SK-N-SH (cell line): ENCODE results near the gene NRDE2. TPM values are rescaled to one million over a fixed set of nuclear protein-coding genes. Genes with fewer than 3 reads are reported as not detected.

Source experiments
- CTCF ChIA-PET: fragments of 300-600, 350-600 bp; formaldehyde crosslinking; extraction: SDS; loops from one replicate; lab custom pipeline; 2021; lab: Yijun Ruan, JAX
- POLR2A ChIA-PET: fragments of 350-600 bp; sonication (Branson Sonifier 250); formaldehyde crosslinking; extraction: SDS; loops from one replicate; lab custom pipeline; 2020; ENCODE audit warnings: antibody characterized with exemption, inconsistent platforms; lab: Yijun Ruan, JAX
- DNase-seq: peaks from one replicate; pipeline ENCODE4 v3.0.0; 2012
- H2AFZ ChIP-seq: fragments of 200-600 bp; sonication (generic); 2 replicates; pipeline ENCODE4 v1.8.1; 2016; ENCODE audit warnings: antibody characterized with exemption, mild to moderate bottlenecking, low read depth
- H3F3A ChIP-seq: fragments of 200-600 bp; sonication (generic); replicated peaks from 2 replicates; pipeline ENCODE3; 2016; ENCODE audit warnings: antibody characterized with exemption, mild to moderate bottlenecking; ENCODE audit not compliant: insufficient read depth
- H3K27ac ChIP-seq, 2 experiments: fragments of 200-500 bp in 1 of 2; fragments of 200-600 bp in 1 of 2; sonication (Bioruptor generic) in 1 of 2; sonication (generic), shearing (Covaris generic) in 1 of 2; 2 replicates each; pipeline versions ENCODE4 v1.5.1 to v1.6.1; 2014 to 2016; ENCODE audit warnings: low read depth in 2 of 2, inconsistent platforms in 1 of 2, low read length in 1 of 2, mild to moderate bottlenecking in 1 of 2, mixed read lengths in 1 of 2
- H3K27me3 ChIP-seq: fragments of 200-600 bp; sonication (generic), shearing (Covaris generic); 2 replicates; pipeline ENCODE4 v1.6.1; 2016; ENCODE audit warnings: mixed run types; ENCODE audit not compliant: insufficient read depth
- H3K36me3 ChIP-seq, 2 experiments: fragments of 200-500 bp in 1 of 2; fragments of 200-600 bp in 1 of 2; sonication (Bioruptor generic) in 1 of 2; sonication (generic) in 1 of 2; replicated peaks in 1 of 2; 2 replicates each; pipeline versions ENCODE3 to v1.5.1; 2014 to 2016; ENCODE audit warnings: low read length in 1 of 2, mild to moderate bottlenecking in 1 of 2; ENCODE audit not compliant: insufficient read depth in 2 of 2, control insufficient read depth in 1 of 2
- H3K4me1 ChIP-seq, 2 experiments: fragments of 200-500 bp in 1 of 2; fragments of 200-600 bp in 1 of 2; sonication (Bioruptor generic) in 1 of 2; sonication (generic), shearing (Covaris generic) in 1 of 2; 2 replicates each; pipeline versions ENCODE4 v1.5.1 to v1.6.1; 2014 to 2016; ENCODE audit warnings: low read depth in 1 of 2, low read length in 1 of 2, mixed run types in 1 of 2; ENCODE audit not compliant: insufficient read depth in 2 of 2, control insufficient read depth in 1 of 2
- H3K4me2 ChIP-seq: fragments of 200-600 bp; sonication (generic), shearing (Covaris generic); 2 replicates; pipeline ENCODE4 v1.6.1; 2017; ENCODE audit warnings: mixed run types
- H3K4me3 ChIP-seq, 2 experiments: fragments of 200-500 bp in 1 of 2; fragments of 200-600 bp in 1 of 2; sonication (Bioruptor generic) in 1 of 2; sonication (generic), shearing (Covaris generic) in 1 of 2; 2 replicates each; pipeline versions ENCODE4 v1.5.1 to v1.8.1; 2014 to 2016; ENCODE audit warnings: low read depth in 2 of 2, inconsistent platforms in 1 of 2, low read length in 1 of 2, mild to moderate bottlenecking in 1 of 2, mixed read lengths in 1 of 2, moderate library complexity in 1 of 2
- H3K79me2 ChIP-seq: fragments of 200-600 bp; sonication (generic); 2 replicates; pipeline ENCODE4 v1.8.1; 2017; ENCODE audit warnings: mild to moderate bottlenecking; ENCODE audit not compliant: insufficient read depth
- H3K9ac ChIP-seq: fragments of 200-600 bp; sonication (generic); 2 replicates; pipeline ENCODE4 v1.6.1; 2017; ENCODE audit warnings: mixed run types
- H3K9me2 ChIP-seq: fragments of 200-600 bp; sonication (generic); 2 replicates; pipeline ENCODE4 v1.6.1; 2017; ENCODE audit warnings: mixed run types
- H3K9me3 ChIP-seq: fragments of 200-600 bp; sonication (generic); 2 replicates; pipeline ENCODE4 v1.6.1; 2017; ENCODE audit warnings: mixed run types, mild to moderate bottlenecking, moderate library complexity
- H4K20me1 ChIP-seq: fragments of 200-600 bp; sonication (generic); 2 replicates; pipeline ENCODE4 v1.6.1; 2017; ENCODE audit warnings: mild to moderate bottlenecking, mixed run types; ENCODE audit not compliant: insufficient read depth
- ELF1 ChIP-seq: IDR thresholded peaks from 2 replicates; pipeline ENCODE4 v1.4.0; 2012
- GATA2 ChIP-seq: sonication (generic); formaldehyde crosslinking; IDR thresholded peaks from 2 replicates; pipeline ENCODE4 v1.5.0; 2020; ENCODE audit warnings: mild to moderate bottlenecking, missing genetic modification reagents
- JUND ChIP-seq: IDR thresholded peaks from 2 replicates; pipeline ENCODE4 v1.4.0; 2012
- MEF2A ChIP-seq: IDR thresholded peaks from 2 replicates; pipeline ENCODE4 v1.4.0; 2012; ENCODE audit warnings: low read depth, borderline replicate concordance
- NFIC ChIP-seq: IDR thresholded peaks from 2 replicates; pipeline ENCODE4 v1.4.0; 2012; ENCODE audit warnings: borderline replicate concordance
- NRF1 ChIP-seq: IDR thresholded peaks from 2 replicates; pipeline ENCODE4 v1.6.1; 2012; ENCODE audit warnings: low read depth, mild to moderate bottlenecking, low read length
- POLR2AphosphoS5 ChIP-seq: IDR thresholded peaks from 2 replicates; pipeline ENCODE4 v1.6.1; 2012; ENCODE audit warnings: low read depth, low read length
- RAD21 ChIP-seq: IDR thresholded peaks from 2 replicates; pipeline ENCODE4 v1.6.1; 2012; ENCODE audit warnings: mild to moderate bottlenecking, low read length
- SIN3A ChIP-seq: IDR thresholded peaks from 2 replicates; pipeline ENCODE4 v1.6.1; 2012; ENCODE audit warnings: low read depth, mild to moderate bottlenecking, low read length, moderate library complexity, borderline replicate concordance
- SMC3 ChIP-seq: IDR thresholded peaks from 2 replicates; pipeline ENCODE4 v1.6.1; 2012; ENCODE audit warnings: low read depth, low read length, improper control_type of control experiment
- TAF1 ChIP-seq: IDR thresholded peaks from 2 replicates; pipeline ENCODE4 v1.6.1; 2012; ENCODE audit warnings: low read depth, mild to moderate bottlenecking, low read length, moderate library complexity, borderline replicate concordance
- TEAD4 ChIP-seq: IDR thresholded peaks from 2 replicates; pipeline ENCODE4 v1.4.0; 2012; ENCODE audit warnings: mild to moderate bottlenecking, borderline replicate concordance; ENCODE audit not compliant: insufficient read depth
- WGBS: methylation state at CpG from one replicate; pipeline ENCODE4 v1.1.6; 2017; ENCODE audit warnings: low lambda C conversion rate; 5-methylcytosine and 5-hydroxymethylcytosine counted together
- polyA plus RNA-seq, 3 experiments: library from polyadenylated mRNA; depleted of rRNA; stranded (reverse); fragments of >200 nt; gene quantifications; 2 replicates each; pipeline ENCODE4 v1.2.3, GENCODE V29; 2012
- TF ChIP-seq, protein P1 (sequence below): IDR thresholded peaks from 2 replicates; pipeline ENCODE4; 2012
- TF ChIP-seq, protein P2 (sequence below): fragments of 200-600 bp; sonication (generic); IDR thresholded peaks from 2 replicates; pipeline ENCODE4 v1.6.1; 2017; ENCODE audit warnings: antibody characterized with exemption, mild to moderate bottlenecking, moderate library complexity
- TF ChIP-seq, protein P3 (sequence below): IDR thresholded peaks from 2 replicates; pipeline ENCODE4 v1.4.0; 2012; ENCODE audit warnings: low read depth, borderline replicate concordance
- TF ChIP-seq, protein P4 (sequence below): fragments of 150-350 bp; IDR thresholded peaks from 2 replicates; pipeline ENCODE4 v1.6.1; 2017; ENCODE audit warnings: antibody characterized with exemption, low read length, low read depth, borderline replicate concordance
- TF ChIP-seq, protein P5 (sequence below): IDR thresholded peaks from 2 replicates; pipeline ENCODE4 v1.6.1; 2012; ENCODE audit warnings: mild to moderate bottlenecking, low read depth, low read length, moderate library complexity
- TF ChIP-seq, protein P6 (sequence below): IDR thresholded peaks from 2 replicates; pipeline ENCODE4 v1.4.0; 2012; ENCODE audit warnings: low read depth

NRDE2 gene
- polyA plus RNA-seq, 1 of the 3 experiments (the other 2 are of a cell fraction), result 11.3 TPM

DNA sequence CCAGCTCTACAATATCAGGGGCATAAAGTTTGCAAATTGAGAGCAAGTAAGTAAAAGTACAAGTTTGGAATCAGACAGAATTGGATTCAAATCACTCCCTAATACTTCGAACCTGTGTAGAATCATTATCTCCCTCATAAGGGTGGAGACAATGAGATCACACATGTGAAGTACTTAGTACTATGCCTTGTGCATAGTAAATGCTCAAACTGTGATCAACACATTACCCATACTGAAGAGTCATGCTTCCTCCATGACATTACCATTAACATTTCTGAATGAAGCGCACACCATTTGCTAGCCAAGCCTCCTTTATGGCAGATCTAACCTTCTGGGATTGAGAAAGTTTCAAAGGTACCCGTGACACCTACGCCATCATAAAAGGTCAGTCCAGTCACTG, 26.6 kb upstream of the NRDE2 start:
- Histone ChIP-seq H3K4me3 (no peak overlapping the region), H3K9me2 (no peaks in the 10 kb centered on the region), H3K36me3 (no peaks in the 10 kb centered on the region), H3K27ac (no peak overlapping the region), H3K4me1 (peaks cover 0 to 8% of the 10 kb centered on the region in 2 experiments; a peak in 1 of 4 replicates), H3K79me2 (no peaks in the 10 kb centered on the region), H4K20me1 (no peaks in the 10 kb centered on the region), H2AFZ (no peak overlapping the region), H3K9me3 (no peaks in the 10 kb centered on the region), H3K9ac (no peak overlapping the region), H3K27me3 (no peaks in the 10 kb centered on the region; the same call in 1 of the 2 replicates), H3F3A (no peaks in the 10 kb centered on the region), H3K4me2 (no peak overlapping the region)
- DNase-seq, result no peak
- TF ChIP-seq TAF1 (no peak), ELF1 (no peak)
- TF ChIP-seq, protein P1, sequence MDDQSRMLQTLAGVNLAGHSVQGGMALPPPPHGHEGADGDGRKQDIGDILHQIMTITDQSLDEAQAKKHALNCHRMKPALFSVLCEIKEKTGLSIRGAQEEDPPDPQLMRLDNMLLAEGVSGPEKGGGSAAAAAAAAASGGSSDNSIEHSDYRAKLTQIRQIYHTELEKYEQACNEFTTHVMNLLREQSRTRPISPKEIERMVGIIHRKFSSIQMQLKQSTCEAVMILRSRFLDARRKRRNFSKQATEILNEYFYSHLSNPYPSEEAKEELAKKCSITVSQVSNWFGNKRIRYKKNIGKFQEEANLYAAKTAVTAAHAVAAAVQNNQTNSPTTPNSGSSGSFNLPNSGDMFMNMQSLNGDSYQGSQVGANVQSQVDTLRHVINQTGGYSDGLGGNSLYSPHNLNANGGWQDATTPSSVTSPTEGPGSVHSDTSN, result no peak
- CTCF ChIA-PET, result interaction anchor here (1.3 kb wide), 1 partner anchor 11 kb away, joined by 3 read pairs; no protein-coding TSS in a partner anchor
- 42% methylated on average over 4 of the region's 4 CpGs for WGBS
- POLR2A ChIA-PET, result no interaction called here

DNA sequence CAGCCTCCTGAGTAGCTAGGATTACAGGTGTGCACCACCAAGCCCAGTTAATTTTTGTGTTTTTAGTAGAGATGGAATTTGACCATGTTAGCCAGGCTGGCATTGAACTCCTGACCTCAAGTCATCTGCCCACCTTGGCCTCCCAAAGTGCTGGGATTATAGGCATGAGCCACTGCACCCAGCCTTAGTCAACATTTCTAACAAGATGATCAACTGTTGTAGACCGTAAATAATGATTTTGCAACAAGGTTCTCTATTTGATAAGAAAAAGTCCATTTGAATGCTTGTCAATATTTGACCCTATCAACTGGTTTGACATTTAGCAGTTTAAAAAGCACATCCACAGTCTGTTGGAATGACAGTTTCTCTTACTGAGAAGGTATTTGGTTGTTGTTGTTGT, 25.2 kb upstream of the NRDE2 start:
- Histone ChIP-seq H3K9me2 (no peaks in the 10 kb centered on the region), H3K4me3 (no peak overlapping the region), H2AFZ (no peak overlapping the region), H3K79me2 (no peaks in the 10 kb centered on the region), H3K4me1 (peaks cover 0 to 8% of the 10 kb centered on the region in 2 experiments; a peak in 1 of 4 replicates), H3K9me3 (no peaks in the 10 kb centered on the region), H3K9ac (no peak overlapping the region), H3K4me2 (no peak overlapping the region), H3F3A (no peaks in the 10 kb centered on the region), H3K27me3 (no peaks in the 10 kb centered on the region; the same call in 1 of the 2 replicates), H3K36me3 (no peaks in the 10 kb centered on the region), H4K20me1 (no peaks in the 10 kb centered on the region), H3K27ac (no peak overlapping the region)
- ChIA-PET POLR2A (no interaction called here), CTCF (no interaction called here)
- 50% methylated on average over 1 of the region's 1 CpG for WGBS
- no peak for DNase-seq
- no peak for TF ChIP-seq POLR2AphosphoS5
- TF ChIP-seq ELF1, result no peak
- no peak for TF ChIP-seq JUND
- TF ChIP-seq GATA2, result no peak
- TF ChIP-seq, protein P2, sequence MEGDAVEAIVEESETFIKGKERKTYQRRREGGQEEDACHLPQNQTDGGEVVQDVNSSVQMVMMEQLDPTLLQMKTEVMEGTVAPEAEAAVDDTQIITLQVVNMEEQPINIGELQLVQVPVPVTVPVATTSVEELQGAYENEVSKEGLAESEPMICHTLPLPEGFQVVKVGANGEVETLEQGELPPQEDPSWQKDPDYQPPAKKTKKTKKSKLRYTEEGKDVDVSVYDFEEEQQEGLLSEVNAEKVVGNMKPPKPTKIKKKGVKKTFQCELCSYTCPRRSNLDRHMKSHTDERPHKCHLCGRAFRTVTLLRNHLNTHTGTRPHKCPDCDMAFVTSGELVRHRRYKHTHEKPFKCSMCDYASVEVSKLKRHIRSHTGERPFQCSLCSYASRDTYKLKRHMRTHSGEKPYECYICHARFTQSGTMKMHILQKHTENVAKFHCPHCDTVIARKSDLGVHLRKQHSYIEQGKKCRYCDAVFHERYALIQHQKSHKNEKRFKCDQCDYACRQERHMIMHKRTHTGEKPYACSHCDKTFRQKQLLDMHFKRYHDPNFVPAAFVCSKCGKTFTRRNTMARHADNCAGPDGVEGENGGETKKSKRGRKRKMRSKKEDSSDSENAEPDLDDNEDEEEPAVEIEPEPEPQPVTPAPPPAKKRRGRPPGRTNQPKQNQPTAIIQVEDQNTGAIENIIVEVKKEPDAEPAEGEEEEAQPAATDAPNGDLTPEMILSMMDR, result no peak
- TF ChIP-seq, protein P3, sequence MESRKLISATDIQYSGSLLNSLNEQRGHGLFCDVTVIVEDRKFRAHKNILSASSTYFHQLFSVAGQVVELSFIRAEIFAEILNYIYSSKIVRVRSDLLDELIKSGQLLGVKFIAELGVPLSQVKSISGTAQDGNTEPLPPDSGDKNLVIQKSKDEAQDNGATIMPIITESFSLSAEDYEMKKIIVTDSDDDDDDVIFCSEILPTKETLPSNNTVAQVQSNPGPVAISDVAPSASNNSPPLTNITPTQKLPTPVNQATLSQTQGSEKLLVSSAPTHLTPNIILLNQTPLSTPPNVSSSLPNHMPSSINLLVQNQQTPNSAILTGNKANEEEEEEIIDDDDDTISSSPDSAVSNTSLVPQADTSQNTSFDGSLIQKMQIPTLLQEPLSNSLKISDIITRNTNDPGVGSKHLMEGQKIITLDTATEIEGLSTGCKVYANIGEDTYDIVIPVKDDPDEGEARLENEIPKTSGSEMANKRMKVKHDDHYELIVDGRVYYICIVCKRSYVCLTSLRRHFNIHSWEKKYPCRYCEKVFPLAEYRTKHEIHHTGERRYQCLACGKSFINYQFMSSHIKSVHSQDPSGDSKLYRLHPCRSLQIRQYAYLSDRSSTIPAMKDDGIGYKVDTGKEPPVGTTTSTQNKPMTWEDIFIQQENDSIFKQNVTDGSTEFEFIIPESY, result no peak
- TF ChIP-seq SMC3, result no peak
- TF ChIP-seq, protein P4, sequence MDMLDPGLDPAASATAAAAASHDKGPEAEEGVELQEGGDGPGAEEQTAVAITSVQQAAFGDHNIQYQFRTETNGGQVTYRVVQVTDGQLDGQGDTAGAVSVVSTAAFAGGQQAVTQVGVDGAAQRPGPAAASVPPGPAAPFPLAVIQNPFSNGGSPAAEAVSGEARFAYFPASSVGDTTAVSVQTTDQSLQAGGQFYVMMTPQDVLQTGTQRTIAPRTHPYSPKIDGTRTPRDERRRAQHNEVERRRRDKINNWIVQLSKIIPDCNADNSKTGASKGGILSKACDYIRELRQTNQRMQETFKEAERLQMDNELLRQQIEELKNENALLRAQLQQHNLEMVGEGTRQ, result no peak
- no peak for TF ChIP-seq TEAD4
- TF ChIP-seq, protein P5, sequence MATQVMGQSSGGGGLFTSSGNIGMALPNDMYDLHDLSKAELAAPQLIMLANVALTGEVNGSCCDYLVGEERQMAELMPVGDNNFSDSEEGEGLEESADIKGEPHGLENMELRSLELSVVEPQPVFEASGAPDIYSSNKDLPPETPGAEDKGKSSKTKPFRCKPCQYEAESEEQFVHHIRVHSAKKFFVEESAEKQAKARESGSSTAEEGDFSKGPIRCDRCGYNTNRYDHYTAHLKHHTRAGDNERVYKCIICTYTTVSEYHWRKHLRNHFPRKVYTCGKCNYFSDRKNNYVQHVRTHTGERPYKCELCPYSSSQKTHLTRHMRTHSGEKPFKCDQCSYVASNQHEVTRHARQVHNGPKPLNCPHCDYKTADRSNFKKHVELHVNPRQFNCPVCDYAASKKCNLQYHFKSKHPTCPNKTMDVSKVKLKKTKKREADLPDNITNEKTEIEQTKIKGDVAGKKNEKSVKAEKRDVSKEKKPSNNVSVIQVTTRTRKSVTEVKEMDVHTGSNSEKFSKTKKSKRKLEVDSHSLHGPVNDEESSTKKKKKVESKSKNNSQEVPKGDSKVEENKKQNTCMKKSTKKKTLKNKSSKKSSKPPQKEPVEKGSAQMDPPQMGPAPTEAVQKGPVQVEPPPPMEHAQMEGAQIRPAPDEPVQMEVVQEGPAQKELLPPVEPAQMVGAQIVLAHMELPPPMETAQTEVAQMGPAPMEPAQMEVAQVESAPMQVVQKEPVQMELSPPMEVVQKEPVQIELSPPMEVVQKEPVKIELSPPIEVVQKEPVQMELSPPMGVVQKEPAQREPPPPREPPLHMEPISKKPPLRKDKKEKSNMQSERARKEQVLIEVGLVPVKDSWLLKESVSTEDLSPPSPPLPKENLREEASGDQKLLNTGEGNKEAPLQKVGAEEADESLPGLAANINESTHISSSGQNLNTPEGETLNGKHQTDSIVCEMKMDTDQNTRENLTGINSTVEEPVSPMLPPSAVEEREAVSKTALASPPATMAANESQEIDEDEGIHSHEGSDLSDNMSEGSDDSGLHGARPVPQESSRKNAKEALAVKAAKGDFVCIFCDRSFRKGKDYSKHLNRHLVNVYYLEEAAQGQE, result no peak
- no peak for TF ChIP-seq NFIC
- TF ChIP-seq SIN3A, result no peak
- no peak for TF ChIP-seq NRF1
- no peak for TF ChIP-seq MEF2A
- TF ChIP-seq, protein P6, sequence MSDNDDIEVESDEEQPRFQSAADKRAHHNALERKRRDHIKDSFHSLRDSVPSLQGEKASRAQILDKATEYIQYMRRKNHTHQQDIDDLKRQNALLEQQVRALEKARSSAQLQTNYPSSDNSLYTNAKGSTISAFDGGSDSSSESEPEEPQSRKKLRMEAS, result no peak
- TF ChIP-seq RAD21, result no peak
- no peak for TF ChIP-seq TAF1
